HG02610 (cell line): Measurements from ENCODE around the gene KAT2B.

Source experiments
- ATAC-seq: cut with Tn5 transposase; IDR thresholded peaks from one replicate; pipeline ENCODE4 v1.9.1; 2021; ENCODE audit warnings: mild to moderate bottlenecking, moderate library complexity; ENCODE audit not compliant: unreplicated experiment

KAT2B gene

DNA sequence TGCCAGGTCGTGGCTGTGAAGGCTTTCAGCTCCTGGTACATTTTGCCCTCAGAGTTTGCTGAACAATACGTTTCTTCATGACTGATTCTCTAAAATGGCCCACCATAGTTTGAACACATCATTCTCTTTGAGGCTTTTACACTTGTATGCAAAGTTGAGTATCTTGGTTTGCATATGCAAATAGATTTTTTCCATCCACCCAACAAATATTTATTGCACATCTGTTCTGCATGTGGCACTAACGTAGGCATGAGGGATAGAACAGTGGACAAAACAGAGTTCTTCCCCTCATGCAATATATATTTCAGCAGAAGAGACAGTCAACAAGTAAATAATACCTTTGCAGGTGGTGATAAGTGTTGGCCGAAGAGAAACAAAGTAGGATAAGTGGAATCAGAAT is 55.2 kb downstream of the KAT2B start:
- no peak for ATAC-seq

DNA sequence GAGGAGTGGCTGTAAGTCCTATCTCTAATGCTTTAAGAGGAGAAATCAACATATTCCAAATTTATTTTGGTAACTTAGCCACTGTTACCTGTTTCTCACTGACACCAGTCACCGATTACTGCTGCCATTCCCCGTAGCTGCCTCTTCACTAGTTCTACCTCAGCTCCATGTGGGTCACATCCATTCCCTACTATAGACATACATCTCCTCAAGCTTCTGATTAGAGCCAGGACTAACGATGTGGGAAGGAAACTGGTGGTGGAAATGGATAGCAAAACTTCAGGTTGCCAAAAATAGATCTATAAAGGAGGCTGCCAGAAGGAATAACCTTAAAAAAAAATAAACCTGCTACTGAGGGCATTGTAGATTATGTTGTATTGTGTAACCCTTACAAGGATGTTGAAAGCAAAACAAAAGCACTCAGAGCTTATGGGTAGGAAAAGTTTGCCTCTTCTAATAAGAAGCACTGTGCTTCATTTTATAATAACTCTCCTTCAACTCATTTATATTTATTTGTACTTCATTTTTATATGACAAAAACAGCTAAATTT is 56.0 kb downstream of the KAT2B start:
- no peak for ATAC-seq

GRCh38 chr3:20097015-20097414 is 56.8 kb downstream of the KAT2B start:
- no peak for ATAC-seq

DNA sequence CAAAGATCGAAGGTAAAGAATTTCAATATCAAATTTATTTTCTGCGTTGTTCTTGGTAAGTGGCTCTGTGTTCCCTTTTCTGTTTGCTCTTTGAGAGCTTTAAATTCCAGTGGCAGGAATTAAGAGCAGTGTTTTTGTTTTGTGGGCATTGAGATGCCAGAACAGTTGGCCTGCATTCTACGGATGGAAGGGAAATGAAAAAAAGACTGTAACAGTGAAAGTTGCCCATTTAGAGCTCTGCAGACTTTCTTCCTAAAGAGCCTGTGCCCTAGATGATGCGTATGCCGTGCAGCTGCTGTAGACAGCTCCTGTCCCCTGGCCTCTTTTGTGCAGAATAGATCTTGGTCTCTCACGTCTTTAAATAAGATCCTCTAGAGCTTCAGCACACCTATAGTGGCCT is 58.8 kb downstream of the KAT2B start:
- no peak for ATAC-seq

DNA sequence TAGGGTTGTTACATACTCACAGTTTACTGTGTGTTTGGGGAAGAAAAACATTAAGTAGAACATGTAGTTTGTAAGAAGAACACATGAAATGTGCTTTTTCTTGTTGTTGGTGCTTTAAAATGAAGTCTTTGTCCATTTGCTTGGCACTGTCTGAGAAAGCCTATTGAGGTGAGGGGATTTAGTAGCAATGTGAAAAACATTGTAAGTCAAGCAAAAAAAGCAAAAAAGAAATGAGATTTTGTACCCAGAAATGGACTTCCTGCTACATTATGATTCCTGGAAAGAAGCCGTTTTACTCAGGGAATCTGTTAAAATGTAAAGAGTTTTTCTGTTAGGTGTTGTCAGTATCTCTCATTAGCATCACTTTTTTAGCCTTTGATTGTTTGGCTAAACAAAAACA is 59.9 kb downstream of the KAT2B start:
- ATAC-seq = no peak

GRCh38 chr3:20101041-20101440 is 60.8 kb downstream of the KAT2B start:
- ATAC-seq = no peak

DNA sequence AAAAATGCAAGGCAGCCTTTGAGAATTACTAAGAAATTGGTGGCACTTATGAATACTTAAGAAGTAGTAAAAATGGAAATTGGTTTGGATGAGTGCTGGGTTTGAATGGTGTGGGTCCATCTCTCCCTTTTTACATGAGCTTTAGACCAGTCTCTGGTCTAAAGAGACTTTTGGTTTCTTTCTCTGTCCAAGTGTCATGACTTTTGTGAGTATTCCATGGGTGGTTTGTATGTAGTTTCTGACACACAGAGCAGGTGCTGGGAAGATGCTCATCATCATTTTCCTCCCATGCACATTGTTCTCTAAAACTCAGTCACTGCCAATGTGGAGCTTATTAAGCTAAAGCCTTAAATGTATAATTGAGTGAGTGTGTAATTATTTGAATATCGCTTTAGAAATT is 63.5 kb downstream of the KAT2B start:
- peak; percentile 28 for ATAC-seq

- peak; percentile 81 for ATAC-seq
Measured at GRCh38 chr3:20104167-20104661, 64.0 kb downstream of the KAT2B start.

DNA sequence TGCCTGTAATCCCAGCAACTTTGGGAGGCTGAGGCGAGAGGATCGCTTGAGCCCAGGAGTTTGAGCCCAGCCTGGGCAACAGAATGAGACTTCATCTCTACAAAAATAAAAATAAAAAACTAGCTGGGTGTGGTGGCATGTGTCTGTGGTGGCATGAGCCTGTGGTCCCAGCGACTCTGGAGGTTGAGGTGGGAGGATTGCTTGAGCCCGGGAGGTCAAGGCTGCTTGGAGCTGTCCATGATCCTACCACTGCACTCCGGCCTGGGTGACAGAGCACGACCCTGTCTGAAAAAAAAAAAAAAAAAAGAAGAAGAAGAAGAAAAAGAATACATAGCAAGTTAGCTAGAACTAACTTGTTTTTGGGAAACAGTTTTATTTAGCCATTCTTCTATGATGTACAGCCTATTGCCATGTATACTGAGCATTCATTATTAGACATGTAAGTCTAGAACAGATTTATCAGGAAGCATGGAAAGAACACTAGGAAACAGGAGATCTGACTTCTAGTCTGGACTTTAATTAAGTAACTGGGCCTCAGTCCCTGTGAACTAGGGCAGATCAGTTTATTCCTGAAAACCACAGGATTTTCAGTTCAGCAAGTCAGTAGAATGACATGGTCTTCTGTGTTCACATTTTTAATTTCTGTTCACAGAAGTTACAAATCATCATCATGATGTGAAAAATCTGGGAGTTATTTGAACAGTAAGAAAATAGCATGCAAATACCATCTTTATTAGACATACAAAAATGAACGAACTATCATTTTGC is 65.5 kb downstream of the KAT2B start:
- no peak for ATAC-seq

DNA sequence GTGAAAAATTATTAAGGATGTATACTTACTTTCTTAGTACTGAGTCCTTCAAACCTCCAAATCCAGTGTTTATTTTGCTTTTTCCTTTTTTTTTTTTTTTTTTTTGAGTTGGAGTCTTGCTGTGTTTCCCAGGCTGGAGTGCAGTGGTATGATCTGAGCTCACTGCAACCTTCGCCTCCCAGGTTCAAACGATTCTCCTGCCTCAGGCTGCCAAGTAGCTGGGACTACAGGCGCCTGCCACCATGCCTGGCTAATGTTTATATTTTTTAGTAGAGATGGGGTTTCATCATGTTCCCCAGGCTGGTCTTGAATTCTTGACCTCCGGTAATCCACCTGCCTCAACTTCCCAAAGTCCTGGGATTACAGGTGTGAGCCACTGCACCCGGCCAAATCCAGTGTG is 67.5 kb downstream of the KAT2B start:
- no peak for ATAC-seq

GRCh38 chr3:20108869-20109268 is 68.6 kb downstream of the KAT2B start:
- ATAC-seq = no peak

DNA sequence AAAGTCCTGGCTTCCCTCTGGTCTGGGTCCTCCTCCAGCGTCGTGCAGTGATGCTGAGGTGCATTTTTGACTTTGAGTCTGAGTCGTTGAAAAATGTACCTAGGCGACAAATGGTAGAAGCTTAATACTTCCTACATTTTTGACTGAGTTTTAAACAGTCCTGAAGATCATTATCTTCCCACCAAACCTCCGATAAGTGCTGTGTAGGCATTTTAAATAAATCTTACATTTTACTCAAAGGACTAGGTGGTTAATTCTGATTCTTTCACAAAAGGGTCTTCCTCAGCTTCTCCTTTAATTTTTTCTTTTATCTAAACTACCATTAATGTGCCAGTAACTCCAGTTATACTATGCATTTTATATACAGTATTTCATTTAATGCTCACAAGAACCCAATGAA is 70.6 kb downstream of the KAT2B start:
- ATAC-seq = no peak

GRCh38 chr3:20111836-20112235 is 71.6 kb downstream of the KAT2B start:
- ATAC-seq = no peak

DNA sequence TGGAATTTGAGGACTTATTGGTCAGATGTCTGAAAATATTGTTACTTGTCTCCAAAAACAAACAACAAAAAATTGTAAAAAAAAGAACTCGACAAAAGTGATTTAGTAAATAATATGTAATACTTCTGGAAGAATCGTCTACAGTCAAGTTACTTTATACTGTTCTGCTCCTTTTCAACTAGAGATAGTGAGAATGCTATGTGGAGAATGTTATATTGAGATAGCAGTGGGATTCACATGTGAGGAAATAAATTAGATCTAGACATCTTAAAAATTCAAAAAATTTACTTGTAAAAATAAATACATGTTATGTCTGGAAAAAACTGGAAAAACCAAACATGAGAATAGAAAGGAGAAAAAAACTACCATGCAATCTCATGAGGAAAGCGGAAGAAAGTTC is 80.8 kb downstream of the KAT2B start:
- no peak for ATAC-seq

DNA sequence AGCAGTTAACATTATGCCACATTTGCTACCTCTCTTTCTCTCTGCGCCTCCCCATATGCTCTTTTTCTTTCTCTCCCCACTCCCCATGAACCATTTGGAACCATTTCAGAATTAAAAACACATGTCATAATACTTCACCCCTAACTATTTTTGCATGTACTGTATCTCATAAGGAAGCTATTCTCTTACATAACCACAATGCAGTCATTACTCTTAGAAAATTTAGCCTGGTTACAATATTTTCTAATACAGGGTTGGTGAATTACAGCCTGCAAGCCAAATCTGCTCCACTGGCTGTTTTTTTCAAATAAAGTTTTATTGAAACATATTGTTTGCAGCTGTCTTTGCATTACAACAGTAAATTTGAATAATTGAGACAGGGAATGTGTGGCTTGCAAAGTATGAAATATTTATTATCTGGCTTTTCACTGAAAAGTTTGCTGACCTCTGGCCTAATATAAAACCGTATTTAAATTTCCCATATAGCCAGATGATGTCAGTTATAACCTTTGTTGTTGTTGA is 82.9 kb downstream of the KAT2B start:
- ATAC-seq = no peak

DNA sequence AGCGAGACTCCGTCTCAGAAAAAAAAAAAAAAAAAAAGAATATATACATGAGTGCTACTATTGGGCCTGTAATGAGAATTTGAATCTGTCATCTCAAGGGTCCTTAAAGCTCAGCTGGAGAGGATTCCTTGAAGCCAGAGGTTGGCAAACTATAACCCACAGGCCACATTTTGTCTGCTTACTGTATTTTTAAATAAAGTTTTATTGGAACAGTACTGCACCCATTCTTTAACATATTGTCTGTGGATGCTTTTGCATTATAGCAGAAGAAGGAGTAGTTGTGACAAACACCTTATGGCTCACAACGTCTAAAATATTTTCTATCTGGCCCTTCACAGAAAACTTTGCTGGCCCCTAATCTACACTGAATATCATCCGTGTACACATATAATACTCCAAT is 85.0 kb downstream of the KAT2B start:
- ATAC-seq = no peak

- peak; percentile 100 for ATAC-seq
Measured at GRCh38 chr3:20125897-20126296, 85.7 kb downstream of the KAT2B start.

DNA sequence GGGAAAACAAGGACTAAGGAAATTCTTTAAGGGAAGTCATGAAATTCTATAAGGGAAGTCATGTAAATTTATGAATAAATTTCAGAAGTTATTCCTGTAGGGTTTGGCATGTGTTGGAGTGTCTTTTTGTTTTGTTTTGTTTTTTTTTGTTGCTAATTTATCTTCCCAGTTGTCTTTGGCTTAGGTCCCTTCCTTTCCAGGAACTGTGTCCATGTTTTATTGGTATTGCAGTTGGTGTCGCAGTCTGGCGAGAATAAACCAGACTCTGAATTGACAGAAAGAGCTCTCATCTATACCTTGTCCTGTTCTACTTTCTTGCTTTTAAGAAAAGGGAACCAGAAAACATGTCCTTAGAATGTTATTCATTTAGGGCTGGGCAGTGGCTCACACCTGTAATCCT is 88.1 kb downstream of the KAT2B start:
- no peak for ATAC-seq

DNA sequence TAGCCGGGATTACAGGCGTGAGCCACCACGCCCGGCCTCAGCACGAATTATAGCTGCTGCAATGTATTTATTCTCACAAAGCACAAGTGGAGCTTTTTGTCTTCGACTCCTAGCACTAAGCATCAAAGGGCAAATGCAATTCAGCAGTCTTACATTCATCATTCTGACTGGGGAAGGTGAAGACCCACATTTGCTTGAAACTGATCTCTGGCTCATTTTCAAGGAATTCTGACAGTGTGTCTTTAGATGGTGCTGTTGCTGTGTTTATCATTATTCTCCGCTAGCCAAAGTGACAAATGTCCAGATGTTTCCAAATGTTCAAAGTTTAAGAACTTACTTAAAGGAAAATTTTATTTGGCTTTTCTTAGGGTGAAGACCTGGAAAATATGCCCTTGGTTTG is 89.9 kb downstream of the KAT2B start:
- ATAC-seq = no peak

DNA sequence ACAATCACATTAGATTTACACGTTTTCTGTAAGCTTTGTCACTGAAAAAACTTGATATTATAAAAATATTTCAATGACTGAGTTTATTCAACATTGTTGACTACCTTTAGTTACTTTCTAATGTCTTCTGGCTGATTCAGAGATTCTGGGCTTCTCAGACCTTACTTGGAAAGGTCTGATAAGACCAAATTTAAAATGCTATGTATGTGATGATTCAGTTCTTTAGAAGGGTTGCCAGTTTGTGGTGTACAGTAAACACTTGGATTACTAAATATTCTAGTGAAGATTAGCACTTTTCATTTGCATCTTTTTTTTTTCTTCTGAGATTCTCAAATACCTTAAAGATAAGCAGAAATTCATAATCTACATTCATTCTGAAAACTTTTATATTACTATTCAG is 96.0 kb downstream of the KAT2B start:
- no peak for ATAC-seq

DNA sequence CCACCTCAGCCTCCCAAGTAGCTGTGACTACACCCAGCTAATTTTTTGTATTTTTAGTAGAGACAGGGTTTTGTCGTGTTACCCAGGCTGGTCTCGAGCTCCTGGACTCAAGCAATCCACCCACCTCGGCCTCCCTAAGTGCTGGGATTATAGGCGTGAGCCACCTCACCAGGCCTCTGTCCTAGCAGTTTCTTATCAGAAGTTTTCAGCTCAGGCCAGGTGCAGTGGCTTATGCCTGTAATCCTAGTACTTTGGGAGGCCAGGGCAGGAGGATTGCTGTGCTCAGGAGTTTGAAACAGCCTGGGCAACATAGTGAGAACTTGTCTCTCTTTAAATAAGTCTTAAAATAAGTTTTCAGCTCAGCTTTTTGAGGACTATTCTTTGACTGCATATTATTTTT is 97.4 kb downstream of the KAT2B start:
- ATAC-seq = no peak

- no peak for ATAC-seq
Measured at GRCh38 chr3:20140881-20141280, 100.6 kb downstream of the KAT2B start.

GRCh38 chr3:20141316-20141715 is 101.1 kb downstream of the KAT2B start:
- ATAC-seq = no peak
